ENCODE data around the gene CXXC1. TPM values are rescaled to one million over a fixed set of nuclear protein-coding genes. Genes with fewer than 3 reads are reported as not detected.
A peak's percentile ranks its signal among the peaks of the same experiment; 100 is the strongest.
"Not testable (repeated sequence)": the region's sequence is repeated elsewhere in the genome, so short reads cannot be mapped to it uniquely, and the experiment has no call there.

Gene CXXC1
- total RNA-seq, 1 donor from 2014 or later: 33.7 TPM

- TF ChIP-seq CTCF (IDR thresholded peaks at IDR 0.05; ENCODE audit: borderline replicate concordance): no peak
- no peaks in the 10 kb centered on the region for H3K9me3 ChIP-seq (replicated peaks)
- no peak overlapping the region for H3K27ac ChIP-seq (replicated peaks)
- intact Hi-C loops (cut with micrococcal nuclease): no loop called here
- H3K4me1 ChIP-seq: peaks cover 9% of the 10 kb centered on the region
- H3K27me3 ChIP-seq (ENCODE audit: low read depth): peaks cover 17% of the 10 kb centered on the region
- no peak overlapping the region for H3K4me3 ChIP-seq
- no peak for DNase-seq
- no peaks in the 10 kb centered on the region for H3K36me3 ChIP-seq
These were observed 24.2 kb upstream of the CXXC1 start for GRCh38 chr18:50311650-50312049.

GRCh38 chr18:50310080-50310479 is 22.6 kb upstream of the CXXC1 start:
- peaks cover 3% of the 10 kb centered on the region for H3K9me3 ChIP-seq (replicated peaks)
- H3K36me3 ChIP-seq: no peaks in the 10 kb centered on the region
- peaks cover 9% of the 10 kb centered on the region for H3K4me1 ChIP-seq
- intact Hi-C loops (cut with micrococcal nuclease): no loop called here
- TF ChIP-seq CTCF (IDR thresholded peaks at IDR 0.05; ENCODE audit: borderline replicate concordance): no peak
- DNase-seq: no peak
- no peak overlapping the region for H3K27ac ChIP-seq (replicated peaks)
- no peak overlapping the region for H3K4me3 ChIP-seq
- H3K27me3 ChIP-seq (ENCODE audit: low read depth): peaks cover 14% of the 10 kb centered on the region

- H3K9me3 ChIP-seq (replicated peaks); H3K36me3 ChIP-seq; DNase-seq; intact Hi-C loops (cut with micrococcal nuclease); H3K4me1 ChIP-seq; H3K27ac ChIP-seq (replicated peaks); H3K4me3 ChIP-seq: not testable (repeated sequence)
- peaks cover 21% of the 10 kb centered on the region for H3K27me3 ChIP-seq (ENCODE audit: low read depth)
These were observed 21.4 kb upstream of the CXXC1 start for GRCh38 chr18:50308851-50309250.

DNA sequence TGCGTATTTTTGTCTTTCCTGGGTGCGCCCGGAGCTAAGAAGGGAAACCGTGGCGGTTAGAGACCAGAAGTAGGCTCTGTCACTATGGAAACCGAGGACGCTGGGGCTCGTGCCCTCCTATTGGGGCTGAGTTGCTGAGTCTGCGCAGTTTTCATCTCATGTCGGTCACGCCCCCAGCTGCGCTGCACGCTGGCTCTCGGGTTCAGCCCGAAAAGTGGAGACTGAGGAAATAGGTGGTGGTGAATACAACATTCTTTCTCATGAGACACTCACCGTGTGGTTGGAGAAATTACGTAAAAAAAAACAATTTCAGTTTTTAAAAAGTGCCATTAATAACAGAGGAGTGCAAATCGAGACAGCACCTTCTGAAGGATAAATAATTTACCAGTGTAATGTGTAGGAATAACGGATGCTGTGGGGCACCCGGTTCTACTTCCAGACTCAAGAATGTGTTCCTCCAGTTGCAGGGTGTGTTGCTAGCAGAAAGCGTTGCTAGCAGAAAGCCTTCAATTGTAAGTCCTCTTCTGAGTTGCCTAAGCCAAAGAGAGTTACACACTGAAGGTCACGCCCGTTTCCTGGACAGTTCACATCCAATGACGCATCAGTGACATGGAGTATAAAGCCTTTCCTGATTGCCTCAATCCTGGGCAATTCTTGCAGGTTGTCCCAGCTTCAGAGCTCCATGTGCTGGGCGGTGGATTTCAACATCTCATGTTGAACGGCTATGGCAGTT is 20.4 kb upstream of the CXXC1 start:
- no peak for TF ChIP-seq CTCF (IDR thresholded peaks at IDR 0.05; ENCODE audit: borderline replicate concordance)
- Histone ChIP-seq H3K27ac (replicated peaks) (peak overlapping the region; percentile 12), H3K4me3 (peak overlapping the region; percentile 65), H3K4me1 (peaks cover 9% of the 10 kb centered on the region), H3K9me3 (replicated peaks) (peaks cover 8% of the 10 kb centered on the region), H3K27me3 (ENCODE audit: low read depth) (peaks cover 30% of the 10 kb centered on the region), H3K36me3 (no peaks in the 10 kb centered on the region)
- DNase-seq: peak; percentile 90
- intact Hi-C loops (cut with micrococcal nuclease): no loop called here

- H3K36me3 ChIP-seq: no peaks in the 10 kb centered on the region
- DNase-seq: no peak
- no peak for TF ChIP-seq CTCF (IDR thresholded peaks at IDR 0.05; ENCODE audit: borderline replicate concordance)
- peaks cover 9% of the 10 kb centered on the region for H3K4me1 ChIP-seq
- H3K4me3 ChIP-seq: peak overlapping the region; percentile 65
- H3K27me3 ChIP-seq (ENCODE audit: low read depth): peaks cover 36% of the 10 kb centered on the region
- intact Hi-C loops (cut with micrococcal nuclease): no loop called here
- peaks cover 8% of the 10 kb centered on the region for H3K9me3 ChIP-seq (replicated peaks)
- no peak overlapping the region for H3K27ac ChIP-seq (replicated peaks)
These were observed 19.9 kb upstream of the CXXC1 start for GRCh38 chr18:50307400-50307737.

DNA sequence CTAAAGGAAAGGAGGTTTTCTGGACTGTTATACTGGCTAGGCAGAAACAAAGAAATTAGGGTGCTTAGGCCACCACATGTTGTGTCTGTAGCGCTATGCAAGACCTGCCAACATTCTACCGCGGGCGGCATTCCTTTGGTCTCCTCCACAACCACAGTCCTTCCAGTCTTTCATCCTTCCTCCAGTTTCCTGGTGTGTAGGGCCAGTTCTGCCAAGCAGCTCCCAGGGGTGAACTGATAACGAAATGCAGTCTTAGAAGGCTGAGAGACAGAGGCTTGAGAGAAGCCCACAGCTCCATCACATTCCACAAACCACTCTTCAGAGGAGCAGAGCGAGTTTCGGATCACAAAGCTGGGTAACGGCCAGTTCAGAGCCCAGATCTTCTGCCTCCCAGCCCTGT is 19.5 kb upstream of the CXXC1 start:
- H3K36me3 ChIP-seq: no peaks in the 10 kb centered on the region
- peaks cover 40% of the 10 kb centered on the region for H3K27me3 ChIP-seq (ENCODE audit: low read depth)
- TF ChIP-seq CTCF (IDR thresholded peaks at IDR 0.05; ENCODE audit: borderline replicate concordance): no peak
- H3K9me3 ChIP-seq (replicated peaks): peaks cover 8% of the 10 kb centered on the region
- no peak for DNase-seq
- H3K4me1 ChIP-seq: peaks cover 9% of the 10 kb centered on the region
- intact Hi-C loops (cut with micrococcal nuclease): no loop called here
- peak overlapping the region; percentile 65 for H3K4me3 ChIP-seq
- no peak overlapping the region for H3K27ac ChIP-seq (replicated peaks)
